ENCODE results near the gene MINAR2.

GRCh38 chr5:129748913-129749880 lies 1.3 kb downstream of the MINAR2 start:
- TF ChIP-seq YY1 (IDR thresholded peaks at IDR 0.05; ENCODE audit: low read depth) (no peak), POLR2AphosphoS5 (IDR thresholded peaks at IDR 0.05; ENCODE audit: low read depth, low read length) (no peak), ELF1 (IDR thresholded peaks at IDR 0.05) (no peak), CTCF (IDR thresholded peaks at IDR 0.05) (no peak), MXI1 (IDR thresholded peaks at IDR 0.05; ENCODE audit: low read depth, low read length) (no peak), TAF1 (IDR thresholded peaks at IDR 0.05; ENCODE audit: borderline replicate concordance, low read depth, low read length) (no peak), MAX (IDR thresholded peaks at IDR 0.05; ENCODE audit: low read depth) (no peak), RAD21 (IDR thresholded peaks at IDR 0.05; ENCODE audit: low read length) (no peak), JUND (IDR thresholded peaks at IDR 0.05) (no peak), NFIC (IDR thresholded peaks at IDR 0.05; ENCODE audit: borderline replicate concordance) (no peak), EP300 (IDR thresholded peaks at IDR 0.05; ENCODE audit: borderline replicate concordance in 1 of 2, low read depth in 1 of 2, low read length in 1 of 2) (no peak)
